HG03108 (cell line): ENCODE results near the gene SDK2.

ENCODE experiments used
- ATAC-seq: cut with Tn5 transposase; IDR thresholded peaks from one replicate; pipeline ENCODE4 v1.9.1; 2021; ENCODE audit warnings: moderate library complexity; ENCODE audit not compliant: unreplicated experiment

Gene SDK2

DNA sequence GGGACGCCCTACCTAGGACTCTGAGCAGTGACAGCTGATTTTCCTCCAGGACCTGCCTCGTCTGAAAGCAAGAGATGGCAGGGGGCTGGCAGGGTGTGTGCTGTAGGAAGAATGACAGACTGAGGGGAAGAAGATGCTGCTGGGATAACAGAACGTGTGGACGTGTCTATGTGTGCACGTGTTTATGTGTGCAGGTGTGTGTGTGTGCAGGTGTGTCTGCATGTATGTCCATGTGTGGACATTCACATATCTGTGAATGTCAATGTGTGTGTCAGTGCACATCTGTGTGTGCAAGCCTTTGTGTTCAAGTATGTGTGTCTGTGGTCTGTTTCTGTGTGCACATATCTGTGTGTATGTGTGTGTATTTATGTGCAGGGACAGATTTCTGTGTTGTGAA, 132.5 kb downstream of the SDK2 start:
- ATAC-seq = no peak

DNA sequence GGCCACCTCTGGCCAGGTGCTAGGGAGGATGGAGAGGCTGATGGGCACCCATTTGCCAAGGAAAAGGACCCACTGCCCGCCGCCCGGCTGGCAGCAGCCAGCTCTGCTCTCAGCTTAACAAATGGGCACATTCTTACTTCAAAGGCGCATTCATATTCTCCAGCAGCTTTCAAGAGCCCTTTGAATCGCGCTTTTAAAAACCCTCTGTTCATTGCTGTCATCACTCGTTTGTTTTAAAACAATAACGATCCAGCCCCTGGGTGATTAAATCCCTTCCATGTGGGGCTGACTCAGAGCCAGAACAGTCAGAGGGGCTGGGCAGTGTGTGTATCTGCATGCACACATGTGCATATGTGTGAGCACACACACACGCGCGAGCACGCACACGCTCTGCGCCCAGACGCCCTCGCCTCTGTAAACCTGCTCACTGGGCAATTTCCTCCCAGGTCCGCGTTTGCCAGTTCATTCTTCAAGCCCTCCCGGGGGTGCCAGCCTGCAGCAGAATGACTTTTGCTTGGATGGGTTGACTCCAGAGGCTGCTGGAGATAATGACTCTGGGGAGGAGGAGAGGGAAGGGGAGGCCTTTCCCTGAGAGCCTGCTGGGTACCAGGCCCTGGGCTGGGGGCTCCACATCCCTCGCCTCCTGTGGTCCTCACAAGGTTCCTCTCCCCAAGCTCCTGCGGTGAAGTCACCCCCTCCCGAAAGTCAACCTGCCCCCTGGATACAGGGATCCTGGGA, 133.1 kb downstream of the SDK2 start:
- ATAC-seq = no peak

DNA sequence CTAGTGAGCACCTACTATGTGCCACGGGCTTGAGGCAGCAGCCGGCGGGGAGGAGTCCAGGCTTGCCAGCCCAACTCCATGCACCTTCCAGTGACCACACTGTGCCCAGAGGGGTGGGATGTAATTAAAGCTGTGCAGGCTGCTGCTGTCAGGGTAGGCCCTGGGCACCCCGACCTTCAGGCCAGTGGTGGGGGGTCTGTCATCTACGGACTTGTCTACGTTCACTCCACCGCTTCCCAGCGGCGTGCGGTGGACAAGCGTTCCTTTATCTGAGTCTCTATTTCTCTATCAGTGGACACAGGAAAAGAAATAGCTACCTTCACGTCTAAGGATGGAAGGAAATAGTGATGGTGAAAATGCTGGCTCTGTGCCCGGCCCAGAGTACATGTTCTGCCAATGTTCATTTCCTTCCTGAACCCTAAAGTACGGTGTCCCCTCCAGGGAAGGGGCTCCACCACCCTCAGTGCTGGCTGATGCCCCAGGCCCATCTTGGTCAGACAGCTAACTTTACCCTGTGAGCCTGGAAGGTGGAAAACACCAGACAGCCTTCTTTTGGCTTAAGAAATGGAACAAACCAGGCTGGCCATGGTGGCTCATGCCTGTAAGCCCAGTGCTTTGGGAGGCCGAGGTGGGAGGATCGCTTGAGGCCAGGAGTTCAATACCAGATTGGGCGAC, 135.2 kb downstream of the SDK2 start:
- no peak for ATAC-seq

DNA sequence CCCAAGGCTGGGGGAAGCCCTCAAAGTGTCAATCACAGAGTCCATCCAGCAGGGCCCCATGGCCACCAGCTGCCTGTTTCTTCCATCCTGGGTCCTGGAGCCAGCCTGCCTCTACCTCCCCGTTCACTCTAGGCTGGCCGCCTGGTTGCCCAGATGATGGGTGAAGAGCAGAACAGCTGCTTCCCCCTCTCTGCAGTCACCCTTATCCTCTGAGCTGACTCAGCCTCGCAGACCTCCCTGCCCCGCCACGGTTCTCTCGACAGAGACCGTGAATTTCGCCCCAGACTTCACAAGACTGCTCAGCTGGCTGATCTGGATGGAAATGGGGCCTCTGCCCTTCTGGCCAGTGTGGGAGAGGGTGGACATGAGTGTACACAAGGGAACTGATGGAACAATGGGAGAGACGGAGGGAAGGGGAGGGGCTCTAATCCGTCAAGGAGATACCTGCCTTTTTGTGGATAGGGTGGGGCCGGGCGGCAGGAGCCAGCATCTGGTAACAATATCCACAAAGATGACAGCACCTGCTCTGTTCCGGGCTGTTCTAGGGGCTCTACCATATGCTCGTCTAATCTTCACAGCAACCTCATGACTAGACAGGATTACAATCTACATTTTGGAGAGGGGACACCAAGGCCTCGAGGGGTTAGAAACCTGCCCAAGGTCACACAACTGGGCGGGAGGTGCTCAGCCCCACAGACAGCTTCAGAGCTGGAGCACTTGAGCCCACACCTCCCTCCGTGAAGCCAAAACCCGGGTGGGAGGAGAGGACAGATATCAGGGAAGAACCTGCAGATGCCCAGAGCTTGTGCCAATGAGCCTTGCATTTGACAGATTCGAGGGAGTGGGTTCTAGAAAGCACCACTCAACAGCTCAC, 136.0 kb downstream of the SDK2 start:
- ATAC-seq = no peak

DNA sequence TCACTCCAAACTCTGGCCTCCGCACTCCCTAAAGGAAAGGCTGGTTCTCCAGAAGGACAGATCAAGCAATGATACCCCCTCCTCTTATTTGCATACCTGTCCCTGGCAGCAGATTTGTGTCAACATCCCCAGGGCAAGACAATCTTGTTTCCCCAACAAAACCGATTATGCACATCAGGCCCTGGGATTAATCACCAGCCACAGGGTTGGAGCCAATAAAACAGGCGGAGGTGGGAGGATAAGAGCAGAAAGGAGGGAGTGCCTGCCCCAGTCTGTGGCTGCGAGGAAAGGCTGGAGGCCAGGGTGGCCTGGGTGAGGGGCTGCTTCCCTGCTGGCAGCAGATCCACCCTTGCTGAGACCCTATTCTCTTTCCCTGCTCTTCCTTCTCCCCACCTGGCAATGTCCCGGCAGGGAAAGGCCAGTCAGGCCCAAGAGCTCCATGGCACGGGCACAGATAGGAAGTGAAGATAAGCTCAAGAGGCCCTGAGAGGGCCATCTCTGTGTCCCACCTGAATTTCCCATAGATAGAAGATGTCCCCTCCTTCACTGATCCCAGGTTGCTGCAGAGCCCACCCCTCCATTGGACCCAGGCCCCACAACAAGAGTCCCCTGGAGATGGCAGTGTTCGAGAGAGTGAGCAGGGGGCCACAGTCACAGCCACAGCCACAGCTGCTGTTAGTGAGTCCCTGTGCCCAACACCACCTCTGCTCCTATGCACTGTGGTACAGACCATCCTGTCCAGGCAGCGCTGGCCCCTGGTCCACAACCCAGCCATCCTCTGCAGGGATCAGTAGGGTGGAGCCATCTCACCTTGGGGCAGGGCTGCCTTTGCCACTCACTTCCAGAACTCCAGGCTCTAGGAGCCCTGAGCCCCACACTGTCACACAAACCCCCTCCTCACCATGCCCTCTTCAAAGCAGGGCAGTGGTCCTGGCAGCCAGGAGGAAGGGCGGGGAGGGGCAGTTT, 137.5 kb downstream of the SDK2 start:
- ATAC-seq = no peak

DNA sequence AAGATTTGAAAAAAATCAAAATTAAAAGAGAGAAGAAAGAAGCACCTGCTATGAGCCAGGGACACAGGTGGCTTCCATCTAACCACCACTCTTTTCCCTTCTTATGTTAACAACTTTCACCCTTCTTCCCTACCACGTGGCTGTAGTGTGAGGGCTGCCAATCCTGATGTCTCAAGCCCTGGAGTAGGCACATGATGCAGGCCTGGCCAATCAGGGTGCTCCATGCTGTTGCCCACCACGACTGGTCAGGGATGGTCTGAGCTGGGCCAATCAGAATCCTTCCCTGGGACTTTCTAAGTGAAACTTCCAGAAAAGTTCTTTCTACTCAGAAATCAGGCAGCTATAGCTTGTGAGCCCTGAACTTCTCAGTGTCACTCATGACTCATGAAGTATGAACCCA, 140.7 kb downstream of the SDK2 start:
- no peak for ATAC-seq

DNA sequence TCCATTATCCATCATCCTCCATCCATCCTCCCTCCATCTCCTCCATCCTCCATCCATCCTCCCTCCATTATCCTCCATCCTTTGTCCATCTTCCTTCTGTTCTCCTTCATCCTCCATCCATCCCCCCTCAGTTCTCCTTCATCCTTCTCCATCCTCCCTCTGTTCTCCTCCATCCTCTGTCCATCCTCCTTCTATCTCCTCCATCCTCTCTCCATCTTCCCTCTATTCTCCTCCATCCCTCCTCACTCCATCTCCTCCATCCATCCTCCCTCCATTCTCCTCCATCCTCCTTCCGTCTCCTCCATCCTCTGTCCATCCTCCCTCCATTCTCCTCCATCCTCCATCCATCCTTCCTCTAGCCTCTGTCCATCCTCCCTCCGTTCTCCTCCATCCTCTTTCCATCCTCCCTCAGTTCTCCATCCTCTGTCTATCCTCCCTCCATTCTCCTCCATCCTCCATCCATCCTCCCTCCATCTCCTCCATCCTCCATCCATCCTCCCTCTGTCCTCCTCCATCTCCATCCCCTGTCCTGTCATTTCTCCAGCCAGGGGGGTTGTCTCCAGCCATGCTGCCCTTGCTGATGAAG, 143.7 kb downstream of the SDK2 start:
- no peak for ATAC-seq

DNA sequence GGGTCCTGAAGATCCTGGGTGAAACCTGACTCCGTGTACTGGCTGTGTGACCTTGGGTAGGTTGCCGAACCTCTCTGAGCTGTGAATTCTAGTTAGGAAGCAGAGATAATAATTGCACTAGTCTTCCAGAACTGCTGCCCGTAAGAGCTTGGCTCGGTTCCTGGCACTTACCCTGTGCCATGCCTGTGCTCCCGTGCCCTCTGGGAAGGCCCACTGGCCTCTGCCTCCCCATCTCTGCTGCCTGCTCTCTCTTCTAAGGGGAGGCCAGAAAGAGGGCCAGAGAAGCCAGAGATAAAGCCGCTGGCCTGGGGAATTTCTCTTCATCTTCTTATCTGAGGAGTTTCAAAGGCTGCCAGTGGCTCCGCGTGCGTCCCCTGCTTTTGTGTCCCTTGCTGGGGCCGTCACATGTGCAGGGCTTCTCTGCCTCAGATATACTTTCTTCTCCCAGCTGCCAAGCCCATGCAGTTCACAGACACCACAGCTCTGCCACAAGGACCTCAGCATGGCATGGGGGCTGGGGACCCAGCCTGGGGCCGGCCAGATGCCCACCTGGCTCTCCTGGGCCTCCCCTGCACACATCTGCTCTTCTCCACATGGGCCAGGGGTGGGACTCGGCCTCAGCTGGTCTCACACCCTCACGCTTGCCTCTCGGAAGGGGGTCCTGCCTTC, 145.2 kb downstream of the SDK2 start:
- ATAC-seq = no peak

DNA sequence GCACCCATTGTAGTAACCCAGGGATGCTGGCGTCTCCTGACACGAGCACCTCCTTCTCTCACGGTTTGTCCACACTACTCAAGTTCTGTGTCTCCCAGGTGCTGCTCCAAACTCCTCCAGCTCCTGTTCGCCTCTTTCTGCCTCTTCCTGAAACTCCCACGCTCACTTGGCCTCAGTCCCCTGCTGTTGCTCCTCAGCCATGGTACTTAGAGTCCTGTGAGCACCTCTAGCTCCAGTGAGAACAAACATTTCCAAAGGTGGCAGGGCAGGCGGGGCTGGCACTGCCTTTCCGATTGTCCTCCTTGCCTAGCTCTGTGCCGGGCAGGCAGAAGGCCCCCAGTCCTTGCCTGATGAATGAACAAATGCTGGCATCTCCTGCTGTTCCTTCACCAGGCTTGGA, 146.1 kb downstream of the SDK2 start:
- no peak for ATAC-seq

DNA sequence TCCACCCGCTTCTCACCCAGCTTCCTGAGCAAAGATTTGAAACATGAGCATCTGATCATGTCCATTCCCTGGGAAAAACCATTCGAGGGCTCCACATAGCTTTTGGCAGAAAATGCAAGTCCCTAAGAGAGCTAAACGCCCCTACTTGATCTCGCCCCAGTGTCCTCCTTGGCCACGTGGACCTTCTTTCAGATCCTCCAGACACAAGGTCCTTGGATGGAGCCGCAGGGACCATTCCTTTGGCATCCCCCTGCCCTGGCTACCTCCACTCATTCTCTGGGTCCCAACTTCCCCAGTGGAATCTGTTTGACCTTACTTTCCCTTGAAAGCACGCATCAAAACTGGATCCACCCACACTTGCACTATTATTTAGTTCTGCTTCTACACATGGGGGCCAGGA, 146.5 kb downstream of the SDK2 start:
- ATAC-seq = no peak

DNA sequence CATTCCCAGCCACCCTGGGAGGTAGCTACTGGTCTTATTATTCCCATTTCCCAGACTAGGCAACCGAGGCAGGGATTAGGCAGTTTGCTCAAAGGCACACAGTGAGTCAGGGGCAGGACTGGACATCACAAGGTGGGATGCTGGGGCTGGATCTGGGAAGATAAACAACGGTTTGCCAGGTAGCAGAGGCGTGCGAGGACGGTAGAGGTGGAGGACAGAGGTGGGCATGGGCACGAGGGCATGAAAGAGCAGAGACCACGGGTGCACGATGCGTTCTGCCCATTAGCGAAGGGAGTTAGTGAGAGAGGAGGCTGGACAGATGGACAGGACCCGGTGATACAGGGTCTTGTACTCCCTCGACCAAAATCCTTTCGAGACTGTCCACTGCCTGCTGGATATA, 148.0 kb downstream of the SDK2 start:
- ATAC-seq = no peak

DNA sequence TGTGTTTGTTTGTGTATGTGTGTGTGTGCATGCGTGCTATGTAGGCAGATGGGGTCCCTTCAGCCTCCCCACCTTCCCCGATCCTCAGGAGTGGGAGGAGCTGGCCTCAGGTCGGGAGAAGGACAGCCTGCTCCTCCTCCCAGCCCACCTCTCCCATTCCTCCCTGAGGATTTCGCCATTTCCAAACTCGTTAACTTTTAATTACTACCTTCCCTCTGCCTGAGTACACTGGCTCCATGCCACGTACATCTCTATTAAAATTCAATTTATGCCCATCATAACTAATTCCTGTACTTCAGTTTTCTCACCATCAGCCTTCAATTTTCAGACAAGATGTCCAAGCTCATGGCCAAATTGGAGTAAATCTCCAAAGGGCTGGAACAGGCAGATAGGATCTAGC, 148.6 kb downstream of the SDK2 start:
- ATAC-seq = no peak

DNA sequence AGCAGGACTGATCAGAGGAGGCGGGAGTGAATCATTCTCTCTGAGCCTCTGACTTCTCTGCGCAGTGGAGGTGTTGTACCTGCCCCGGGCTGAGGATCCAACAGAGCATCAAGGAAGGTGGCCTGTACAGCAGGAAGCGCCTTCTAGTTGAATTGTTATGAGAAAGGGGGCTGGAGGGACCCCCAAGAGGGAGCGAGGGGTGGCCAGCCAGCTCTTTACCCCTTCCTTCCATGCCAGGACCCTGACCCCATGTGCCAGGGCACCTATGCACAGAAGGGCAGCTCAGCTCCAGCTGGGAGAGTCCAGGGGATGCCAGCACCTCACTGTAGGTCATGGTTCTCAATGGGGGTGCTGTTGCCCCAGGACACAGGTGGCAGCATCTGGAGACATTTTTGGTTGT, 149.3 kb downstream of the SDK2 start:
- ATAC-seq = no peak

DNA sequence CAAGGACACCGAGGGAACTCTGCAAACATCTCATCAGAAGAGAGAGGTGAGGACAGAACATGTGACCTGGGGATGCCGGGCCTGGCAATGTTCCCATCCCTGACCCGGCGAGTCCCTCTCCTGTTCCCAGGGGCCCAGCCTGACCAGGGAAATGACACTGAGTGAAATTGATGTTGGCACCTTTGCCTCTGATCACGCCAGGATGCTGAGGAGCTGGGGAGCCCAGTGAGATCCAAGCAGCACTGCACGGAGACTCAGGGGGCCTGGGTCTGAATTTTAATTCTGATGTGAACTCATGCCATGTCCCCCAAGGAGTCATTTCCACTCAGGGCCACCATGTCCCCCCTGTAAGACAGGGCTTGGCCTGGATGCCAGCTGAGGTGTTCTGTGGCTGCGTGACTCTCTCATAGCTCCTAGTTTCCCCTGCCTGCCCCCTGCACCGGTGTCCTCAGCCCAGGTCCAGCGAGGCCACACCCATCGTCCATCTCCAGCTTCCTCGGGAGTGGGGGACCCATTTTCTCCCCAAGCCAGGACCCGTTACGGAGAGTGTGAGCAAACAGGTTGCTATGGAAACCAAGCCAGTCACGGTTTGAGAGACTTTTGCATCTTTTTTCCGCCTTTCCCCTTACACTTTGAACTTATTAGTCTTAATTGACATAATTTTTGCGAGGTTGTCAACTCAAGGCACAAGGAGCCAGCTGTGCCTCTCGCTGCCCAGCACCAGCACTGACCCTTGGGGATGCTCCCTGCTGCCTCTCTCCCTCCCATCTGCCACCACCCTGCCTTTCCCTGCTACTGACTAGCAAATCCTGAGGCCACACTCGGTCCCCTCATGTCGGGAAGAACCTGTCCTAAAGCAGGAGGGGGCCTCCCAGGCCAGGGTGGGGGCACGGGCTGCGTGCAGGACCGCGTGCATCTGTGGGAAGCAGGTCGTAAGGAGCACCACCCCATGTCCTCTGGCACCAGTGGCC, 150.0 kb downstream of the SDK2 start:
- no peak for ATAC-seq

DNA sequence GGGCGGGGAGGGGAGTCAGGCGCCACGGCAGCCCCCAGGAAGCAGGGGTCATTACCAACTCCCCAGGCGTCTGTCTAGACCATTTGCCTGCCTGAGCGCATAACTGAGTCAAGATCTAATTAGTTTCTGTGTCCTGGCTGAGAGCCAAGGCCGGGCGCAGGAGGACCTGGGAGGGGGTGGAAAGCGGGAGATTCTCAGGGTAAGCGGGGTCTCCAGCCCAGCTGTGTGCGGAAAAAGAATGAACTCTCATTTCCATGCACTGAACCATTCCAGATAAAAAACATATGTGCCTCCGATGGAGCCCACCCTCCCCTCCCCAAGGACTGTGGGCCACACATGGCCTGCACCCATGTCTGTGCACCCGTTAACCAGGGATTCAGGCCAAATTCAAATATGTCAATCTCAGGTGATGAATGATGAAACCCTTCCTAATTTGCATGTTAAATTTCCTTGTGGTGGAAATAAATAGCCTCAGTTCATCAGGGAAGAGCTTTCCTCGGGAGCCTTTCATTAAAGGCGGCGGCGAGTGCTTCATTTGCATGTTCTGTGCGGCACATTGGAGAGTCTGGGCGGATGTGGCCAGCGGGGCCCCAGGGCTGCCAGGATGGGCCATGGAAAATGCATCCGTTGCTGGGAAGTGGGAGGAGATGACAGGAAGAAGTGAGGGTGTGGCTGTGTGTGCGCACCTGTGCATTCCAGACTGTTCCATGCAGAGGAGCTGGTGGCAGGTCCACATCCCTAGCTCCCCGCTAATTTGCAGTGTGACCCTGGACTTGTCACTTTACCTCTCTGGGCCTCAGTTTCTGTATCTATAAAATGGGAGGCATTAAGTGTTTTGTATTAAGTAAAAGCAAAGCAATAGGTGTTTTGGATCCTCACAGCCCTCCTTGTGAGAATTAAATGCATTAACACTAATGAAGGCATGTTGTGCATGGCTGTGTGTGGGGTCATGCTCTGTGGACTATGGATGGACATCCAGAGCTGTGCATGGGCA, 151.1 kb downstream of the SDK2 start:
- no peak for ATAC-seq

DNA sequence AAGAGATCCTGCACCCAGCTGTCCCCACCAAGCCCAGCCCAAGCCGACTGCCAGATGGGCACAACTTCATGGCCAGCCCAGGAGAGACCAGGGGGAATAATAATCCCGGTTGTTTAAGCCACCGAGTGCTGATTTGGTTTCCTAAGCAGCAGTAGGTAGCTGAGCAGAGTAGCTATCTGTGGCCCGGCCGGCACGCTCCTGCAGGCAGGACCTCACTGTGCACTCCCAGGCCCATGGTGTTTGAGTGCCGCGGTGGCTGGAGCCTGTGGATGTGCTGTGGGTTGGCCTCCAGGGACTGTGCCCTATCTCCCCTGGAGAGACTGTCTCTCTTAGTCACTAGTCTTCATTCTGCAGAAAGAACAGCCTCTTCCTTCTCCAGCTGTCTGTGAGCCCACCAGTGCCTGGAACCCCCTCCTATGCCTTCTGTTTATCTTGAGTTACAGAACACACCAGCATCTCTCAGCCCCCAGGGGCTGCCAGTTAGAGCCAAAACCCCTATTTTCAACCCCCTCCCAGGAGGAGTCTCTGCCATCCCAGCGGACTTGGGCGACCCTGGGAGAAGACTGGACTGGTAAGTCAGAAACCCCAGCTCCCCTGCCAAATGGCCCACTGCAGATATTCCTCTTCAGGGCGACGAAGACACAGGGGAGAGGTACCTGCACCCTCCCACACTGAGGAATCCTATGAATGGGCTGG, 152.0 kb downstream of the SDK2 start:
- no peak for ATAC-seq

DNA sequence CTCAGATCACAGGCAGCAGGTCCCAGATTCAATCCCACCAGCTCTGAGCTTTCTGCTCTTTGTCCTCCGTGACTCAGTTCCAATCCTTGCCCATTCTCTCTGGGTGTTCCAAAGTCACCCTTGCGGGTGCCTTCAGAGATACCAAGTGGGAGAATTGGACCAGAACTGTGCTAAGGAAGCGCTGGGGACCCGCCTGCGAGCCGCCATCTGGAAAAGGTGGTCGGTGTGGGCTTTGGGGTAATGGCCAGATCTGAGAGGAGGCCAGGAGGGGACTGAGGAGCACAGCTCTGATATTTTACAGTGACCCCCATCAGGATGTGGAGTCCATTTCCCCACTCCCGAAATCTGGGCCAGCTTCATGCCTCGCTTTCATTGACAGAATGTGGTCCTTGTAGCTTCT, 152.6 kb downstream of the SDK2 start:
- no peak for ATAC-seq
